Heart left ventricle (tissue), 16 donors: Measurements from ENCODE around the gene TESMIN. TPM values are rescaled to one million over a fixed set of nuclear protein-coding genes. Genes with fewer than 3 reads are reported as not detected.

Source experiments
- ATAC-seq, 4 donors: fragments of 200-7000 bp; cut with Tn5 transposase; one replicate each; pipeline ENCODE4 v1.9.1; 2020 to 2022; ENCODE audit warnings: moderate library complexity in 4 of 4, mild to moderate bottlenecking in 3 of 4, moderate number of reproducible peaks in 1 of 4
- DNase-seq, 5 donors: peaks; one replicate each; pipeline ENCODE4 v3.0.0-alpha.2; 2020
- H3K27ac ChIP-seq, 12 donors: fragments of 200-600 bp; sonication (generic) in 4 of 12; one replicate each; pipeline versions ENCODE4 v1.5.0 to v1.8.0; 2016 to 2022; ENCODE audit warnings: mild to moderate bottlenecking in 2 of 12
- H3K27me3 ChIP-seq, 9 donors: fragments of 200-600 bp; sonication (generic) in 2 of 9; one replicate each; pipeline versions ENCODE4 v1.5.1 to v1.8.0; 2016 to 2022; ENCODE audit warnings: mild to moderate bottlenecking in 3 of 9
- H3K36me3 ChIP-seq, 9 donors: fragments of 200-600 bp; sonication (generic) in 2 of 9; one replicate each; pipeline versions ENCODE4 v1.5.0 to v1.8.0; 2018 to 2022; ENCODE audit warnings: mild to moderate bottlenecking in 2 of 9
- H3K4me1 ChIP-seq, 12 donors: fragments of 200-600 bp; sonication (generic) in 4 of 12; one replicate each; pipeline versions ENCODE4 v1.5.0 to v1.8.0; 2016 to 2022; ENCODE audit warnings: mild to moderate bottlenecking in 3 of 12
- H3K4me3 ChIP-seq, 12 donors: fragments of 200-600 bp; sonication (generic) in 4 of 12; one replicate each; pipeline versions ENCODE4 v1.5.0 to v1.8.0; 2017 to 2022; ENCODE audit warnings: mild to moderate bottlenecking in 9 of 12, moderate library complexity in 4 of 12
- H3K9me3 ChIP-seq, 12 donors: fragments of 200-600 bp; sonication (generic) in 4 of 12; one replicate each; pipeline versions ENCODE4 v1.5.0 to v1.8.0; 2016 to 2022; ENCODE audit warnings: mild to moderate bottlenecking in 1 of 12
- POLR2A ChIP-seq, 2 donors: fragments of 450-650 bp; IDR thresholded peaks; one replicate each; pipeline ENCODE4 v1.6.1; 2017; ENCODE audit warnings: antibody characterized with exemption in 2 of 2, mild to moderate bottlenecking in 2 of 2, moderate library complexity in 2 of 2
- WGBS, 4 donors: extraction: QIAGEN DNeasy Blood & Tissue Kit in 2 of 4; methylation state at CpG; one replicate each; pipeline versions ENCODE4 v1.1.5 to v1.1.7; 2013 to 2018; 5-methylcytosine and 5-hydroxymethylcytosine counted together
- intact Hi-C, 10 donors: fragments of 100-400 bp; cut with DNase I; formaldehyde crosslinking; loops; one replicate each; pipeline versions ENCODE4 v1.11.1 to v1.14.2; 2022
- polyA plus RNA-seq, 2 donors: library from polyadenylated mRNA; stranded (reverse); fragments of 200-250 nt; gene quantifications; one replicate each; pipeline ENCODE4 v1.2.3, GENCODE V29; 2013
- total RNA-seq, 9 donors: library from RNA; depleted of rRNA in 2 of 9; stranded (reverse); fragments of >200 nt in 2 of 9; fragmentation: NEBNext Ultra II Directional in 3 of 9; extraction: Animal tissue kit (Norgen Biotek cat#: 25700) in 3 of 9; gene quantifications; one replicate each; pipeline versions ENCODE4 v1.1.0 to v1.2.4, GENCODE V29; 2016 to 2023
- TF ChIP-seq, protein P1 (sequence below), 12 donors: fragments of 200-600 bp; sonication (generic) in 4 of 12; IDR thresholded peaks; one replicate each; pipeline versions ENCODE4 v1.5.0 to v1.8.0; 2018 to 2022; ENCODE audit warnings: antibody characterized with exemption in 12 of 12, mild to moderate bottlenecking in 5 of 12
- donor health status: ischemic (EF 13 %, LVEDD 7.1; RV severe dilation, severe dysfunction).
- donor health status: healthy with polysubstance abuse.
- donor health status: DM: no; HTN: yes; CAD: no.
- donor health status: DM: no; HTN: no; CAD: no.
- donor health status: ischemic (EF 25% LVEDD 6.9; RV normal size, moderate dysfunction).
- donor health status: ischemic (EF 25% LVEDD 5.7; RV mildly dilated, moderate dysfunction).
- donor health status: healthy.
- donor health status: DM: yes; HTN: yes; CAD: no.
- donor health status: ischemic (EF 35%, LVEDD 5.7; RV mildly dilated, moderate dysfunction).
- donor health status: nonischemic (EF 11% LVEDD 7.7; RV severe dilation, severe dysfunction).
- donor health status: DM: yes; HTN: yes; CAD: no.
- donor health status: PGD.
- donor health status: ischemic (EF 29% LVEDD 5.4; RV normal size, mild dysfunction).
- donor health status: nonischemic (EF 23%, LVEDD 6.1; RV moderate dilation, normal function).

The TESMIN gene
- total and polyA plus RNA-seq, 11 donors, result 0.12 to 2.0 (median 0.42) TPM; not detected in 1

GRCh38 chr11:68763181-68763721 is 11.9 kb upstream of the TESMIN start:
- H3K4me3 ChIP-seq, result no peak overlapping the region
- peaks cover 0 to 93% (median 82%) of the 10 kb centered on the region in 9 donors for H3K36me3 ChIP-seq
- 70 to 78% (median 73%) methylated on average over 10 of the region's 10 CpGs for WGBS, 4 donors
- H3K9me3 ChIP-seq, result no peaks in the 10 kb centered on the region
- no peak for ATAC-seq
- no peaks in the 10 kb centered on the region for H3K27me3 ChIP-seq
- H3K27ac ChIP-seq, result no peak overlapping the region
- TF ChIP-seq, protein P1, sequence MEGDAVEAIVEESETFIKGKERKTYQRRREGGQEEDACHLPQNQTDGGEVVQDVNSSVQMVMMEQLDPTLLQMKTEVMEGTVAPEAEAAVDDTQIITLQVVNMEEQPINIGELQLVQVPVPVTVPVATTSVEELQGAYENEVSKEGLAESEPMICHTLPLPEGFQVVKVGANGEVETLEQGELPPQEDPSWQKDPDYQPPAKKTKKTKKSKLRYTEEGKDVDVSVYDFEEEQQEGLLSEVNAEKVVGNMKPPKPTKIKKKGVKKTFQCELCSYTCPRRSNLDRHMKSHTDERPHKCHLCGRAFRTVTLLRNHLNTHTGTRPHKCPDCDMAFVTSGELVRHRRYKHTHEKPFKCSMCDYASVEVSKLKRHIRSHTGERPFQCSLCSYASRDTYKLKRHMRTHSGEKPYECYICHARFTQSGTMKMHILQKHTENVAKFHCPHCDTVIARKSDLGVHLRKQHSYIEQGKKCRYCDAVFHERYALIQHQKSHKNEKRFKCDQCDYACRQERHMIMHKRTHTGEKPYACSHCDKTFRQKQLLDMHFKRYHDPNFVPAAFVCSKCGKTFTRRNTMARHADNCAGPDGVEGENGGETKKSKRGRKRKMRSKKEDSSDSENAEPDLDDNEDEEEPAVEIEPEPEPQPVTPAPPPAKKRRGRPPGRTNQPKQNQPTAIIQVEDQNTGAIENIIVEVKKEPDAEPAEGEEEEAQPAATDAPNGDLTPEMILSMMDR (IDR thresholded peaks at IDR 0.05), result no peak
- TF ChIP-seq POLR2A (IDR thresholded peaks at IDR 0.05), result no peak
- DNase-seq, result no peak
- peaks cover 0 to 3% (median 0%) of the 10 kb centered on the region in 12 donors for H3K4me1 ChIP-seq
- intact Hi-C loops, result no loop called here

GRCh38 chr11:68762481-68762880 is 11.2 kb upstream of the TESMIN start:
- Histone ChIP-seq H3K4me1 (peaks cover 0 to 3% (median 0%) of the 10 kb centered on the region in 12 donors), H3K36me3 (peaks cover 0 to 96% (median 86%) of the 10 kb centered on the region in 9 donors), H3K9me3 (no peaks in the 10 kb centered on the region), H3K27ac (no peak overlapping the region), H3K4me3 (no peak overlapping the region), H3K27me3 (no peaks in the 10 kb centered on the region)
- 86 to 89% (median 87%) methylated on average over 15 of the region's 15 CpGs for whole genome bisulfite sequencing, 4 donors
- intact Hi-C loops, result no loop called here
- ATAC-seq, result no peak
- DNase-seq, result no peak
- TF ChIP-seq, protein P1 (IDR thresholded peaks at IDR 0.05), result no peak
- no peak for TF ChIP-seq POLR2A (IDR thresholded peaks at IDR 0.05)

GRCh38 chr11:68761801-68762200 is 10.5 kb upstream of the TESMIN start:
- TF ChIP-seq POLR2A (IDR thresholded peaks at IDR 0.05), result no peak
- TF ChIP-seq, protein P1 (IDR thresholded peaks at IDR 0.05), result no peak
- no peak for ATAC-seq
- intact Hi-C loops, result no loop called here

DNA sequence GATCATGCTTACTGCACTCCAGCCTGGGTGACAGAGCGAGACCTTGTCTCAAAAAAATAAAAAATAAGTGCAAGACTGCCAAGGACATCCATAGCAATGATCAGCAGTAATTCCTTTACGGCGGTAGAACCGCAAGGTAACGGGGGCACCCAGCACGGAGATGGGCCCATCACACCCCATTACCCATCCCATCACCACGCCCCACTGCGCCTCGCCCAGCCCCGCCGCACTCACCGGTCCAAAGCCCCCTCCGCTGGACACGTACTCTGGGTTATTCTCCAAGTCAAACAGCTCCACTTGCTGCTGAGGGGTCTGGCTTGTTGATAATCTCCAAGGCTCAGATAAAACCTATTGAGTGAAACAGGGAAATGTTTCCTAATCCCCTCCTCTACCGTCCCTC is 8.7 kb upstream of the TESMIN start:
- TF ChIP-seq, protein P1 (IDR thresholded peaks at IDR 0.05), result no peak
- TF ChIP-seq POLR2A (IDR thresholded peaks at IDR 0.05), result no peak

More at GRCh38 chr11:68761801-68762200, 10.5 kb upstream of the TESMIN start:
- Histone ChIP-seq H3K9me3 (no peaks in the 10 kb centered on the region), H3K27ac (no peak overlapping the region), H3K36me3 (peaks cover 0 to 96% (median 87%) of the 10 kb centered on the region in 9 donors), H3K27me3 (no peaks in the 10 kb centered on the region), H3K4me3 (no peak overlapping the region), H3K4me1 (peaks cover 0 to 3% (median 0%) of the 10 kb centered on the region in 12 donors)
- DNase-seq, result no peak
- WGBS, 4 donors, result 83 to 93% (median 86%) methylated on average over 12 of the region's 12 CpGs

More for the DNA sequence above, 8.7 kb upstream of the TESMIN start:
- no peaks in the 10 kb centered on the region for H3K27me3 ChIP-seq
- no peak overlapping the region for H3K4me3 ChIP-seq
- H3K9me3 ChIP-seq, result no peaks in the 10 kb centered on the region
- intact Hi-C loops, result loop anchor here in 1 of 10 donors (10.0 kb wide), 1 partner anchor 55 kb away; no protein-coding TSS in a partner anchor
- peaks cover 0 to 3% (median 0%) of the 10 kb centered on the region in 12 donors for H3K4me1 ChIP-seq
- WGBS, 4 donors, result 84 to 90% (median 86%) methylated on average over 15 of the region's 15 CpGs
- peaks cover 0 to 94% (median 84%) of the 10 kb centered on the region in 9 donors for H3K36me3 ChIP-seq
- ATAC-seq (no peak), DNase-seq (no peak)
- no peak overlapping the region for H3K27ac ChIP-seq
